ENCODE results near the gene SPOCK1. TPM values are rescaled to one million over a fixed set of nuclear protein-coding genes. Genes with fewer than 3 reads are reported as not detected.

Gene SPOCK1
- total RNA-seq, 1 experiment from 2014 or later: 10.9 TPM

- TF ChIP-seq, protein P1, sequence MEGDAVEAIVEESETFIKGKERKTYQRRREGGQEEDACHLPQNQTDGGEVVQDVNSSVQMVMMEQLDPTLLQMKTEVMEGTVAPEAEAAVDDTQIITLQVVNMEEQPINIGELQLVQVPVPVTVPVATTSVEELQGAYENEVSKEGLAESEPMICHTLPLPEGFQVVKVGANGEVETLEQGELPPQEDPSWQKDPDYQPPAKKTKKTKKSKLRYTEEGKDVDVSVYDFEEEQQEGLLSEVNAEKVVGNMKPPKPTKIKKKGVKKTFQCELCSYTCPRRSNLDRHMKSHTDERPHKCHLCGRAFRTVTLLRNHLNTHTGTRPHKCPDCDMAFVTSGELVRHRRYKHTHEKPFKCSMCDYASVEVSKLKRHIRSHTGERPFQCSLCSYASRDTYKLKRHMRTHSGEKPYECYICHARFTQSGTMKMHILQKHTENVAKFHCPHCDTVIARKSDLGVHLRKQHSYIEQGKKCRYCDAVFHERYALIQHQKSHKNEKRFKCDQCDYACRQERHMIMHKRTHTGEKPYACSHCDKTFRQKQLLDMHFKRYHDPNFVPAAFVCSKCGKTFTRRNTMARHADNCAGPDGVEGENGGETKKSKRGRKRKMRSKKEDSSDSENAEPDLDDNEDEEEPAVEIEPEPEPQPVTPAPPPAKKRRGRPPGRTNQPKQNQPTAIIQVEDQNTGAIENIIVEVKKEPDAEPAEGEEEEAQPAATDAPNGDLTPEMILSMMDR (conservative IDR thresholded peaks at IDR 0.05): no peak
- Histone ChIP-seq H3K27me3 (ENCODE audit: insufficient read depth, low read length) (no peaks in the 10 kb centered on the region; the same call in 1 of the 2 replicates), H3K9me3 (ENCODE audit: control insufficient read depth, low read depth, low read length) (no peaks in the 10 kb centered on the region), H3K18ac (ENCODE audit: insufficient read length, low read depth, low read length) (no peak overlapping the region), H2BK12ac (ENCODE audit: insufficient read length, low read depth, low read length) (no peak overlapping the region), H3K4me1 (ENCODE audit: insufficient read depth, low read length) (no peaks in the 10 kb centered on the region; the same call in 1 of the 2 replicates), H3K23ac (ENCODE audit: insufficient read length, low read depth, low read length) (no peak overlapping the region), H3K79me1 (ENCODE audit: insufficient read depth, low read depth, low read length, poor library complexity, severe bottlenecking) (no peaks in the 10 kb centered on the region), H3K27ac (ENCODE audit: insufficient read length, low read depth, low read length) (no peak overlapping the region), H2BK15ac (ENCODE audit: low read depth, low read length) (no peak overlapping the region), H3K79me2 (ENCODE audit: insufficient read depth, low read length) (no peaks in the 10 kb centered on the region), H4K20me1 (ENCODE audit: control insufficient read depth, insufficient read depth, insufficient read length) (no peaks in the 10 kb centered on the region), H2BK120ac (ENCODE audit: low read depth, low read length, poor library complexity, severe bottlenecking) (no peak overlapping the region), H3T11ph (ENCODE audit: low read length) (no peak overlapping the region), H4K8ac (replicated peaks; ENCODE audit: insufficient read length, low read depth, low read length) (no peak overlapping the region), H3K14ac (ENCODE audit: insufficient read depth, low read length) (no peak overlapping the region), H2BK20ac (ENCODE audit: low read depth, low read length, poor library complexity, severe bottlenecking) (no peak overlapping the region), H3K9ac (ENCODE audit: extremely low read depth, insufficient read length, low read length) (no peak overlapping the region), H3K4me2 (ENCODE audit: insufficient read depth, insufficient read length, low read length) (no peak overlapping the region), H2BK5ac (ENCODE audit: insufficient read length, low read length) (no peak overlapping the region), H3K4ac (ENCODE audit: low read depth, low read length) (no peak overlapping the region), H4K5ac (ENCODE audit: insufficient read length, low read depth, low read length) (no peak overlapping the region), H3K56ac (ENCODE audit: insufficient read length, low read depth, low read length) (no peak overlapping the region), H3K23me2 (ENCODE audit: insufficient read length, low read depth, low read length, poor library complexity, severe bottlenecking) (no peaks in the 10 kb centered on the region), H2AFZ (ENCODE audit: low read length) (no peak overlapping the region), H4K91ac (ENCODE audit: insufficient read length, low read depth, low read length) (no peak overlapping the region), H2AK5ac (ENCODE audit: insufficient read length, low read length) (no peak overlapping the region)
- no peak for DNase-seq
- WGBS (ENCODE audit: extremely low coverage, insufficient read length, low lambda C conversion rate): no CpG with 5 or more reads among the region's 2 CpGs
- no peaks in the 10 kb centered on the region for H3K9me3 Mint-ChIP-seq
- H3K27ac Mint-ChIP-seq: no peak overlapping the region
- no peak overlapping the region for H3K4me3 Mint-ChIP-seq
- peaks cover 4% of the 10 kb centered on the region; the same call in 1 of the 2 replicates for H3K27me3 Mint-ChIP-seq (ENCODE audit: low read depth)
- H3K36me3 Mint-ChIP-seq (ENCODE audit: insufficient read depth in 1 of 3, low read depth in 3 of 3): no peaks in the 10 kb centered on the region
- no peaks in the 10 kb centered on the region; a peak in 1 of 4 replicates for H3K4me1 Mint-ChIP-seq
These were observed 57.6 kb downstream of the SPOCK1 start for GRCh38 chr5:137441476-137441875.

All from H9 (cell line).